GM21515 (cell line): ENCODE data around the gene CAP2.
"Not testable (repeated sequence)": the region's sequence is repeated elsewhere in the genome, so short reads cannot be mapped to it uniquely, and the experiment has no call there.

ENCODE experiments used
- ATAC-seq: cut with Tn5 transposase; IDR thresholded peaks from one replicate; pipeline ENCODE4 v1.9.1; 2021; ENCODE audit not compliant: unreplicated experiment

The CAP2 gene

DNA sequence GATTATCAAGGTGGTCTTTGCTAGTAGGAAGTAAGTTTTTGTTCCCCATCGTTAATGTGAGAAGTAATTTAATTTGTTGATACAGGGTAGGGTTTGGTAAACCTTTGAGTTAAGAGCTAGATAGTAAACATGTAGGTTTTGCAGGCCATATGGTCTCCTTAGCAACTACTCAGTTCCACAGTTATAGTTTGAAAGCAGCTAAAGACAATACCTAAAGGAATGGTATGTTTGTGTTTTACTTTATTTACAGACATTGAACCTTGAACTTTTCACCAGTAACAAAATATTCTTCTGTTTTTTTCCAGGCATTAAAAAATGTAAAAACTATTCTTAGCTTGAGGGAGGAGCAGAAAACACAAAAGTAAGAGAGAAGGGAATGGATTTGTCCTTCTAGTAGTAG is 1.7 kb downstream of the CAP2 start:
- no peak for ATAC-seq

DNA sequence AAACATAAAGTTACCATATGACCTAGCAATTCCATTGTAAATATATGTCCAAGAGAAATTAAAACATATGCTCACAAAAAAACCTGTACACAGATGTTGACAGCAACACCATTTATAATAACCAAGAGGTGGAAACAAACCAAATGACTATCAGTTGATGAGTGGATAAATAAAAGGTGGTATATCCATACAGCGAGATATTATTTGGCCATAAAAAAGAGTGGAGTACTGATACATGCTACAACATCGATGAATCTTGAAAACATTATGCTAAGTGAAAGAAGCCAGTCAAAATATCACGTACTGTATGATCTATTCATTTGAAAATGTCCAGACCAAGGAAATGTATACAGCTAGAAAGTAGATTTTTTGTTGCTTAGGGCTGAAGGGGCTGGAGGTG is 2.9 kb downstream of the CAP2 start:
- ATAC-seq: no peak

DNA sequence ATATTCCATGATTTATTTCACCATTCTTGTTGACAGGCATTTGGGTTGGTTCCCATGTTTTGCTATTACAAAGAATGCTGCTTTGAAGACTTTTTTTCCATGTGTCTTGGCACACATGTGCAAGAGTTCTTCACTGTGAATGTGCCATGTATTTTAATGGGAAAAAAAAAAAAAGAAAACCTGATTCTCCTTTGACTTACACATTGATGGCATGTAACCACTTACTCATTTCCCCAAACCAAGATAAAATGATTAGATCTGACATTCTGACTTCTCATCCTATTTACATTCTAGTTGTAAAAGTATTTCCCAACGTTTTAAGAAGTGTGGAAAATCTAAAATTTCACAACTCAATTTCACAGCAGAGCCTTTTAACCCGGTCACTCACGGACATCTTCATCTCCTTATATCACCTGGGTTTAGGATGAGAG is 4.4 kb downstream of the CAP2 start:
- no peak for ATAC-seq

DNA sequence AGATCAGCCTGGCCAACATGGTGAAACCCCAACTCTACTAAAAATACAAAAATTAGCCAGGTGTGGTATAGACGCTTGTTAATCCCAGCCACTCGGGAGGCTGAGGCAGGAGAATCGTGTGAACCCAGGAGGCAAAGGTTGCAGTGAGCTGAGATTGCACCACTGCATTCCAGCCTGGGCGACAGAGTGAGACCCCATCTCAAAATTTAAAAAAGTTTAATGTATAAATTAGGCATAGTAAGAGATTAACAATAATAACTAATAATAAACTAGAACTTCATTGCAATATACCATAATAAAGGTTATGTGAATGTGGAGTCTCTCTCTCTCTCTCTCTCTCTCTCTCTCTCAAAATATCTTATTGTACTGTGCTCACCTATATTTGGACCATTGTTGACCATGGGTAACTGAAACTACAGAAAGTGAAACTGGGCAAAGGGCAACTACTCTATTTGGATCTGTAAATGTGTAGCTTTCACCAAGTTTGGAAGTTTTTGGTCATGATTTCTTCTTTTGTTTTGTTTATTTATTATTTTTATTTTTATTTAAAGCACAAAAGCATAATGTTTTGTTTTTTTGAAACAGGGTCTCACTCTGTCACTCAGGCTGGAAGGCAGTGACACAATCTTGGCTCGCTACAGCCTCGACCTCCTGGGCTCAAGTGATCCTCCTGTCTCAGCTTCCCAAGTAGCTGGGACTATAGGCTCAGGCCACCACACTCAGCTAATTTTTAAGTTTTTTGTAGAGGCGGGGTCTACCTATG is 12.0 kb downstream of the CAP2 start:
- ATAC-seq: not testable (repeated sequence)

DNA sequence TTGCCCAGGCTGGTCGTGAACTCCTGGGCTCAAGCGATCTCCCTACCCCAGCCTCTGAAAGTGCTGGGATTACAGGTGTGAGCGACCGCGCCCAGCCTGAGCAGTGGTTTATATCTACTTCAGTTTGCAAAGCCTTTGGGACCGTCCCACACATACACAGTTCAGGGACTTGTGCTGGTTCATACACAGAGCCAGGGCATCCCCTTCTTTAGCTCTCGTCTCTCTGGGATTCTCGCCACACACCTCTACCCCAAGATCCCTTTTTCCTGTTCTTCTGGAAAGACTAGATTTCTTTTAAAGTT is 12.5 kb downstream of the CAP2 start:
- no peak for ATAC-seq

DNA sequence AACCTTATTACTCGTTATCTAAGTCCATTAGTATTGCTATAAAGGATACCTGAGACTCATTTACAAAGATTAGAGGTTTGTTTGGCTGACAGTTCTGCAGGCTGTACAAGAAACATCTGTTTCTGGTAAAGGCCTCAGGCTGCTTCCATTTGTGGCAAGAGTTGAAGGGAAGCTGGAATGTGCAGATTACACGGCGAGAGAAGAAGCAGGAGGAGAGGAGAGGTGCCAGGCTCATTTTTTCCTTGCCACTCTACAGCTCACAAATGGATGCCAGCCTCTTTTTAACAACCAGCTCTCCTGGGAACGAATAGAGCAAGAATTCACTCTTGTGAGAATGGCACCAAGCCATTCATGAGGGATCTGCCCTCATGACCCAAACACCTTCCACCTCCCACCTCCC is 14.7 kb downstream of the CAP2 start:
- ATAC-seq: no peak

DNA sequence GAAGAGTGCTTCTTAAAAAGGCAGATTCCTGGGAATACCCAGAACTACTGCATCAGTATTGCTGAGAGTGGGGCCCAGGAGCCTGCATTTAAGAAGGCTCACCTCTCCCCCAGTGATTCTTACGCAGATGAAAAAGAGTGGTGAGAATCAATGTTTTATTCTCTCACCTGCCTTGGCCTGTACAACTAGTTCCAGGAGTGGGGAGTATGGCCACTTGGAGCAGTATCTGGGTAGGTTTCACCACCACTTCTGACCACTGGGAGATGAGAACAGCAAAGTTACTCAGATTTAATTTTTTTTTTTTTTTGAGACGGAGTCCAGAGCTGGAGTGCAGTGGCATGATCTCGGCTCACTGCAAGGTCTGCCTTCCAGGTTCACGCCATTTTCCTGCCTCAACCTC is 16.9 kb downstream of the CAP2 start:
- no peak for ATAC-seq

DNA sequence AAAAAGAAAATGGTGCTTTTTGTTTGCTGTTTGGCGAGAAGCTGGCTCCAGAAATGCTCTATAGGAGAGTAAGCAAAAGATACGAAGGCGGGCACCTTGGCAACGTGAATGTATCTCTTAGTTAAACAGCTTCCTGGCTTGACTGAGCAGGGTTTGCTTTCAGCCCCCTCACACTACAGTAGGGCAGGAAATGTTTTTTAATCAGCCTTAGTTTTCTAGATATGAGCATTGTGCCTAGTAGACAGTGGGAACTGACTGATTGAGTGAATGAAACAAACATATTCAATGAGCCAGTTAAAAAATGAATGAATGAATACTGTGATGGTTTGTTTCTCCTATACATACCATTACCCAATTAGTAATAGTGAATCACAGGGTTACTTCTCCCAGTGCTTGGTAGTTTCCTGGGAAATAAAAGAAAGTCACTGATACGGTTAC is 19.9 kb downstream of the CAP2 start:
- no peak for ATAC-seq

DNA sequence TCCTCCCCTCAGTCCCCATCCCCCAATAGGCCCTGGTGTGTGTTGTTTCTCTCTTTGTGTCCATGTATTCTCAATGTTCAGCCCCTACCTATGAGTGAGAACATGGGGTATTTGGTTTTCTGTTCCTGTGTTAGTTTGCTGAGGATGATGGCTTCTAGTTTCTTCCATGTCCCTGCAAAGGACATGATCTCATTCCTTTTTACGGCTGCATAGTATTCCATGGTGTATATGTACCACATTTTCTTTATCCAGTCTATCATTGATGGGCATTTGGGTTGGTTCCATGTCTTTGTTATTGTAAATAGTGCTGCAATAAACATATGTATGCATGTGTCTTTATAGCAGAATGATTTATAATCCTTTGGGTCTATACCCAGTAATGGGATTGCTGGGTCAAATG is 21.0 kb downstream of the CAP2 start:
- ATAC-seq: not testable (repeated sequence)

DNA sequence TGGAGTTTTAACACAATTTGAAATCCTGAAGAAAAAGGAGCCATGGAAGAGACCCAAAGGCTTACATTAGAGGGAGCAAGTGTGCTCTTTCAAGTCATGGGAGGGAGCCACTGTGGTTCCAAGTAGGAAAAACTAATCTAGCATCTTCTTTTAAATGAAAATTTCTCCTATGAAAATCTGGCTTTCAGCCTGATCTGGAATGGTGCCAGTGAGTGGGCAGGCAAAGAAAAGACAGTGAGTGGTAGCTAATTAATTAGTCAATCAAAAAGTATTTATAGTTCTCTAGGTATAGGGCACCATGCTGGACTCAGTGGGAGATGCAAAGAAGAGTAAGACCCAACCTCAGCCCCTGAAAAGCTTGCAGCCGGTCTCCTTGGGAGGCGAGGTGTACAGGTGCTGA is 21.9 kb downstream of the CAP2 start:
- ATAC-seq: no peak

DNA sequence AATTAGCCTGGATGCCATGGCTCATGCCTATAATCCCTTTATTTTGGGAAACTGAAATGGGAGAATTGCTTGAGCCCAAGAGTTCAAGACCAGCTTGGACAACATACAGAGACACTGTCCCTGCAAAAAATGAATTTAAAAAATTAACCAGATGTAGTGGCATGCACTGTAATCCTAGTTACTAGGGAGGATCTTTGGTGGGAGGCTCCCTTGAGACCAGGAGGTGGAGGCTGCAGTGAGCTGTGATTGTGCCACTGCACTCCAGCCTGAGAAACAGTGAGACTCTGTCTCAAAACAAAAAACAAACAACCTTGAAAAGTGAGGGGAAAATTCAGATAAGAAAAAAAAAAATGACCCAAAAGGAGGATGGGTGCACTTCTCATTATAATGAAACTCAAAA is 23.4 kb downstream of the CAP2 start:
- no peak for ATAC-seq

DNA sequence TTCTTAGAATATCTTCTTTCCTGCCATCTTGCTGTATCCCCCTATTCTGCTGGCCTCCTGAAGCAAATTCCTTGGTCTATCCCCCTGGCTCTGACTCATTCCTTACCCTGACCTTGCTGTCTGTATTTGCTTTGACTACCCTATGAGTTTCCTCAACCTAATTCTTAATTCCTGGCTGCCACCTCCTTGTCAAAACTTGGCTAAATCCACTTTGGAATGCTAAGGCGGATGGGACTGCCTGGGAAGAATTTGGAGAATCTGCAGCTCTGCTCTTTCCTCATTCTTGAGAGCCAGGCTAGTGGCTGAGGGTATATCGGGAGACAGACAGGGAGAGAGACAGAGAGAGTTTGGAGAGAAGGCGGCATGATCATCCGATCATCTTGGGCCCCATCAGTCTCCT is 24.4 kb downstream of the CAP2 start:
- no peak for ATAC-seq

DNA sequence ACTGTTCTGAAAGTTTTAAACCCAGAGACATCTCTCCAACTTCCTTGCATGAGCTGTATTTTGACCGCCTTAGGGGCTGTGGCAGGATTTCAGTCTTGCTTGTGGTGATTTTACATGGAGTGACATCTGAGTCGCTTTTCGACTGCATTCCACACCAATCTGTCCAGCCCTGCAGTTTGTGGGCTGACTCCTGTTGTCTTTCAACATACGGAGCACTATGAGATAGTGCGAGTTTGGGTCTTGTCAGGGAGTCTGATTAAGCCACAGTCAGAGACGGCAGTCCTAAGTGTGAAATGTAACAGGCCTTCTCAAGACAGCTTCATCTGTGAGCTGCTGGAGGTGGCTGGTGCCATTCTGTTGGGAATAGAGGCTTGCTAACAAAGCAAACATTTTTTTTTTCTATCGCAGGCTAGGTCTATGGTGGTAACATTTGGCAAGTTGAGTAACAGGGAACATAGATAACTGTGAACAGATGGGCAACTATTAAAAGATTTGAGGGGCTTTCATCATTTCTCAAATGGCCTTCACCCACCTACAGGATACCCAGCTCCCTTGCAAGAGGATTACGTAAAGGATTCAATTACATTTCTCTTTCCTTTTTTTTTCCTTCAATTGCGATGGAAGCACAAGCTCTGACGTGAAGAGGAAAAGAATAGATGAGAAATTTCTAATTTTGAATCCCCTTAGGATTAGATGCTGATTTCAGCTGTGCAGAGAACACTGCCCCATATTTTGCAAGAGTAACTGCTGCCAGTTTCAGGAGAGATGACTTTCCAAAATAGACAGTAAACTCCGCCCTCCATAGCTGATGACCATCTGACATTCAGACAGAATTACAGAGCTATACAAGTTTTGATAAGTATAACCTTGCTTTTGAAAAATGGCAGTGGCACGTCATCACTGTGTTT is 25.1 kb downstream of the CAP2 start:
- ATAC-seq: no peak

DNA sequence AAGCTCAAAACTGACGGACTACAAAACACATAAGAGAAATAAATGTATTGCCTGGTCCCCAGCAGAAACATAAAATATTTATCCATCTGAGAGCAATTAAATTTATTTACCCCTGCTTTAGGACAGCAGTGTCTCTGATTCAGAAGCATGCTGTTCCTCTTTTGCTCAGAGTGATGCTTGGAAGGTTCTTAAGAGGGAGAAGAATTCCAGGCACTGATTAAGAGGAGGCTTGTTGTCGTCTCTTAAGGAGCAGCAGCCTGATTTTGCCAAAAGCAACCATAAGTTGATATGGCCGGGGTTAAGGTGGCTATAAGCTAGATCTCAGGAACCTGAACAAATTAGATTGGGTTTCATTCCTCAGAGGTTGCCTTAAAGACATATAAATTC is 25.8 kb downstream of the CAP2 start:
- no peak for ATAC-seq

DNA sequence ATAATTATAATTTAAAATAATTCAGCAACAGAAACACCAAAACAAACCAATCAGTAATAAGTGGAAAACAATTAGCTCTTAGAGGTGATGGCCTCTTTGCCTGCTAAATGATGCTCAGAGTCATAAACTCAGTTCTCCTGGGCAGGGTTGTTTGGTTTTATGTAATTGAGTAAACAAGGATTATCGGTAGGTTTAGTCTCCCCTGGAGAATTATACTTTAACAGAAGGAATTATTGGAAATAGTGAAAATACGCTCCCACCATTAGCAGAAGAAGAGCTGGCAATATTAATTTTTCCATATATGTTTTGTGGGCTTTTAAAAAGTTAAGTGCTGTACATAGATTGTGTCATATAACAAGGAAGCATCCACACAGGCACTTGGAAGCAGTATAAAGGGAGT is 27.0 kb downstream of the CAP2 start:
- no peak for ATAC-seq

DNA sequence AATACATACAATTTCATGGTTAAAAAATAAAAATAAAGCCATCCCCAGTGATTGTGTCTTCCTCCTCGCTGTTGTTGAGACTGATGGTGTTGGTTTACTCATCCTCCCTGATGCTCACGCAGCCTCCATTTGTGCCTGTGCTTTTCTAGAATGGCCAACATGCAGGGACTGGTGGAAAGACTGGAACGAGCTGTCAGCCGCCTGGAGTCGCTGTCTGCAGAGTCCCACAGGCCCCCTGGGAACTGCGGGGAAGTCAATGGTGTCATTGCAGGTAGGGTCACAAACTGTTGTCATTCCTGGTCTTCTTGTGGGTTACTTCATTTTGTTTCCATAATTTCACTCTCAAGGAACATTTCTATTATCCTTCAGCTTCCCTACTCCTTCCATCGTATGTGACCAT is 28.0 kb downstream of the CAP2 start:
- no peak for ATAC-seq

DNA sequence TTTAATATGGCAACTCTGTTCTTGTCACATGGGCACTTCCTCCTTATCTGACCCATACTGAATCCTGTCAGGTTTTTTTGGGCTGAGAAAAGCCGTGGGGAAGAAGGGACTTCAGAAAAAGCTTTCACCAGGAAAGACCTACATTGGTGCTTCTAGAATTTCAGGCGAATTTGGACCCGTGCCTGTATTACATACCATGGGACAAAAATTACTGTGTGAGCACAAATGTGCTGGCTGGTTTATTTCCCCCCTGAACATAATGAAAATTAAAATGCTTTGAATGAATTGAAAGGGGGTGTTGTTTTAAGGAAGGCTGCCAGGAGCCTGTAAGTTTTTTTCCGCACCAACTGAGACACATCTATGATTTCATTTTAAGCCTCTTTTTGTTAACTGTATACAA is 29.6 kb downstream of the CAP2 start:
- ATAC-seq: no peak

DNA sequence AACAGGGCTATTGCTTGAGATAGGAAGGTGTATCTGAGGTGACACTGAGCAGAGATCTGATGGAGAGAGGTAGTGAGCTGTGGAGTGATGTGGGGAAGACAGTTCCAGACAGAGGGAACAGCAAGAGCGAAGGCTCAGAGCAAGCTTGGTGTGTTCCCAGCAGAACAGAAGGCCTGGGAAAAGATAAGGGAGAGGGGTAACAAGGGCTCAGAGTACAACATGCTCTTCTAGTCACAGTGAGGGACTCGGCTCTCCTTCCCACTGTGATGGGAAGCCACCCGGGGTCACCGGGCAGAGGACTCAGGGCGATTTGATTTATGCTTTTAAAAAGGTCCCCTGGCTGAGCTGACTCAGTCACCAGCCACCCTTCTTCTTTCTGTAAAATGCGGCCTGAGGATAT is 33.7 kb downstream of the CAP2 start:
- ATAC-seq: no peak

DNA sequence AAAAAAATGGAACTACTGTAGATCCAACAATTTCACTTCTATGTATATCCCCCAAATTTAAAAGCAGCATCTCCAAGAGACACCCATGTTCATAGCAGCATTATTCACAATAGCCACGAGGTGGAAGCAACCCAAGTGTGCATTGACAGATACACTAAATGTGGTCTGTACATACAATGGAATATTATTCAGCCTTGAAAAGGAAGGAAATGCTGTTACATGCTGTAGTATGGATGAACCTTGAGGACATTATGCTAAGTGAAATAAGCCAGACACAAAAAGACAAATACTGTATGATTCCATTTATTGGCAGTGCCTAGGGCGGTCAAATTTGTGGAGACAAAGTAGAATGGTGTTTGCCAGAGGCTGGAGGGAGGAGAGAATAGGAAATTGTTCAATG is 34.2 kb downstream of the CAP2 start:
- no peak for ATAC-seq

DNA sequence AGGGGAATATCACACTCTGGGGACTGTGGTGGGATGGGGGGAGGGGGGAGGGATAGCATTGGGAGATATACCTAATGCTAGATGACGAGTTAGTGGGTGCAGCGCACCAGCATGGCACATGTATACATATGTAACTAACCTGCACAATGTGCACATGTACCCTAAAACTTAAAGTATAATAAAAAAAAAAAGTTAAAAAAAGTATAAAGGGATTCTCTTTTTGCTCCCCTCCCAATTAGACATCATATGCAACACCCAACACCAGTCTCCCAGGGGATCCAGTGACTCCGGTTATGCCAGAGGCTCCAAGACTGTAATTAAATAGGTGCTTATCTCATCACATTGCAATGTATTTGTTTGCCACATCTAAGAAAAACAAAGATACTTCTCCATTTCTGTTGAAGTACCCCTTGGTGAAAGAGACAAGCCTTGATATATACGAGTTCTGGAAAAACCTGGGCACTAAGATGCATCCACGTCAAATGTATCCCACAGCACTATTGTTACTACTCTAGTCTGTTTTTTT is 35.3 kb downstream of the CAP2 start:
- not testable (repeated sequence) for ATAC-seq

DNA sequence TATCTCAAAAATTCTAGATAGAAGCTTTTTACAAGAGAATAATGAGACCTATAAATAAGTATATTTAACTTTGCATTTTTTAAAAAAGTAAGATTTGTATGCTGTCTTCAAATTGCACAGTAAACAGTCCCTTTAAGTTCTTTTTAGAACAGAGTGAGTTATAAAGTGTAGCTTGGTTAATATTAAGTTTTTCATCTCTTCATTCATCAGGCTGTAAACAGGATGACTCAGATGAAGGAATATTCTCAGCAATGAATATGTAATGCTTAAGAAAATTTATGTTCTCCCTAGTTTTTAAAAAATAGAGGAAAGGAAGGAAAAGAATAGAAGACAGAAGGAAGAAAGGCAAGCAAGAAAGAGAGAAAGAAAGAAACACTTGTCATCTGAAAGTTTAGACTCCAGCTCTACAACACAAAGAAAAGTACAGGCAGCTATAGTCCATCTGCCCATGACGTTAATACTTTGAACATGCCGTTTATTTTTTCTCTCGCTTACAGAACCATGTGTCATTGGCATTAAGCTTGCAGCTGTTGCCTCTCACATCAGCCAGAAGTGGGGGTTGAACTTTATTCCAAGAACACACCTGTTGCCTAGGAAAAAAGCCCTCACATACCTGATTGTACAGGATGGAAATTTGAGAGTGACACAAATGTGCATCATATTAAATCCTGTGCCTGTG is 36.1 kb downstream of the CAP2 start:
- ATAC-seq: no peak

DNA sequence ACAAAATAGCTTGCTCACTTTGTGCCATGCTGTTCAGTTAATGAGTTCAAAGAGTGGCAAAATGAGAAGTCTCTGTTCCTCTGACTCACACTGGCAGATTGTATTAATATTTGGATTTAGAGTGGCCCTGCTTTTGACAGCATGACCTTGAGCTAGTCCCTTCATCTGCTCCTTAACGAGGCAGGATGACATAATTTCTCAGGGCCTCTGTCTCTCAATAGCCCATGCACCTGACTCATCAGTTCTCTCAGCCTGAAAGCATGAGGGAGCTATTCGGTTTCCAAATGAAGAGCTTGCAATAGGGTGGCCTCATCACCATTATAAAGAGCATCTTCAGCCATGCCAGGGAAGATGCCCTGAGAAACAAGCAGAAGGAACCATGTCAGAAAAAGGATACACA is 38.2 kb downstream of the CAP2 start:
- no peak for ATAC-seq
